Psoas muscle (tissue), 8 donors: ENCODE data around the gene ITSN1. TPM values are rescaled to one million over a fixed set of nuclear protein-coding genes. Genes with fewer than 3 reads are reported as not detected.

Experiments
- ATAC-seq, 4 donors: fragments of 200-7000 bp; cut with Tn5 transposase; one replicate each; pipeline ENCODE4 v1.9.1; 2020; ENCODE audit warnings: moderate library complexity in 3 of 4, mild to moderate bottlenecking in 2 of 4
- DNase-seq, 2 donors: peaks; one replicate each; pipeline ENCODE4 v3.0.0-alpha.2; 2020
- H3K27ac ChIP-seq: fragments of 200-600 bp; one replicate; pipeline ENCODE4 v1.8.0; 2022
- H3K27me3 ChIP-seq, 3 donors: fragments of 200-600 bp in 1 of 3; one replicate each; pipeline versions ENCODE4 v1.6.1 to v1.8.0; 2013 to 2022; ENCODE audit warnings: low read length in 2 of 3, mild to moderate bottlenecking in 2 of 3, moderate library complexity in 1 of 3; ENCODE audit not compliant: insufficient read depth in 3 of 3
- H3K36me3 ChIP-seq, 2 donors: fragments of 200-600 bp in 1 of 2; one replicate each; pipeline versions ENCODE4 v1.6.1 to v1.8.0; 2013 to 2022; ENCODE audit warnings: low read depth in 1 of 2, mild to moderate bottlenecking in 1 of 2, moderate library complexity in 1 of 2; ENCODE audit not compliant: insufficient read depth in 1 of 2
- H3K4me1 ChIP-seq: fragments of 200-600 bp; one replicate; pipeline ENCODE4 v1.8.0; 2022
- H3K4me3 ChIP-seq: fragments of 200-600 bp; one replicate; pipeline ENCODE4 v1.8.0; 2022; ENCODE audit warnings: mild to moderate bottlenecking
- H3K9me3 ChIP-seq: fragments of 200-600 bp; one replicate; pipeline ENCODE4 v1.8.0; 2022
- WGBS, 3 donors: extraction: QIAGEN DNeasy Blood & Tissue Kit; methylation state at CpG; one replicate each; pipeline versions ENCODE4 v1.1.6 to v1.1.7; 2013; 5-methylcytosine and 5-hydroxymethylcytosine counted together
- intact Hi-C, 2 donors: fragments of 100-400 bp; cut with DNase I; formaldehyde crosslinking; loops; one replicate each; pipeline versions ENCODE4 v1.11.0 to v1.14.2; 2022
- polyA plus RNA-seq, 3 donors: library from polyadenylated mRNA; stranded (reverse); fragments of 200-250 nt; gene quantifications; one replicate each; pipeline ENCODE4 v1.2.3, GENCODE V29; 2013
- total RNA-seq, 4 donors: library from RNA; stranded (reverse); fragmentation: NEBNext Ultra II Directional in 2 of 4; extraction: Animal tissue kit (Norgen Biotek cat#: 25700) in 2 of 4; gene quantifications; one replicate each; pipeline versions ENCODE4 v1.2.1 to v1.2.4, GENCODE V29; 2021 to 2023
- TF ChIP-seq, protein P1 (sequence below): fragments of 200-600 bp; IDR thresholded peaks from one replicate; pipeline ENCODE4 v1.8.0; 2022; ENCODE audit warnings: antibody characterized with exemption
- donor health status: healthy with polysubstance abuse.
- donor health status: DM: no; HTN: no; CAD: no; lungs with moderate emphysema.
- donor health status: Bipolar disorder and iron deficiency.
- donor health status: healthy.
- donor health status: DM: yes; HTN: yes; CAD: no.
- donor health status: DM: no; HTN: no; CAD: no.
- donor health status: DM: no; HTN: no; CAD: no.
- donor health status: DM: yes; HTN: yes; CAD: no.

The ITSN1 gene
- total and polyA plus RNA-seq, 7 donors: 9.3 to 43.8 (median 22.4) TPM

DNA sequence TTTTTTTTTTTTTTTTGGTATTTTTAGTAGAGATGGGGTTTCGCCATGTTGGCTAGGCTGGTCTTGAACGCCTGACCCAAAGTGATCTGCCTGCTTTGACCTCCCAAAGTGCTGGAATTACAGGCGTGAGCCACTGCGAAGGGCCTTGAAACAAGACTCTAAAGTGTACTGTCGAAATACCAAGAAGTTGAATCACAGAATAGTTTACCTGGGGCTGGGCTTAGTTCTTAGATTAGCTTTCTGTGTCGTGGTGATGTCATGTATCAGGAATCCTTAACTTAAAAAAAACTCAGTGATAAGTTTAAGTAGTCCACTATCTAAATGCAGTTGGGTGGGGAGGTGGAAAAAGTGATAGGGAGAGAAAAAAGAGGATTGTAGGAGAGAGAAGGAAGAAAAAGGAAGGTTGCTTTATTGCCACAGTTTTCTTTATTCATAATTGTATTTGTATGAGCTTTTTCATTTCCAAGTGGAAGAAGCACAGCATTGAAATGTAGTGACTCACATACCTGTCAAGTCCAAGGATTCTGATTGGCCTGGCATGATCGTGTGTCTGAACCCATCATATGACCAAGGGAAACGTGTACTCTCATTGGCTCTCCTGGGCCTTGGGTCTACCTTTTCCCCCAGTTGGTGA, 13.4 kb downstream of the ITSN1 start:
- no peaks in the 10 kb centered on the region for H3K36me3 ChIP-seq
- no peaks in the 10 kb centered on the region for H3K27me3 ChIP-seq
- WGBS, 3 donors: 47 to 77% (median 59%) methylated on average over 8 of the region's 8 CpGs
- TF ChIP-seq, protein P1, sequence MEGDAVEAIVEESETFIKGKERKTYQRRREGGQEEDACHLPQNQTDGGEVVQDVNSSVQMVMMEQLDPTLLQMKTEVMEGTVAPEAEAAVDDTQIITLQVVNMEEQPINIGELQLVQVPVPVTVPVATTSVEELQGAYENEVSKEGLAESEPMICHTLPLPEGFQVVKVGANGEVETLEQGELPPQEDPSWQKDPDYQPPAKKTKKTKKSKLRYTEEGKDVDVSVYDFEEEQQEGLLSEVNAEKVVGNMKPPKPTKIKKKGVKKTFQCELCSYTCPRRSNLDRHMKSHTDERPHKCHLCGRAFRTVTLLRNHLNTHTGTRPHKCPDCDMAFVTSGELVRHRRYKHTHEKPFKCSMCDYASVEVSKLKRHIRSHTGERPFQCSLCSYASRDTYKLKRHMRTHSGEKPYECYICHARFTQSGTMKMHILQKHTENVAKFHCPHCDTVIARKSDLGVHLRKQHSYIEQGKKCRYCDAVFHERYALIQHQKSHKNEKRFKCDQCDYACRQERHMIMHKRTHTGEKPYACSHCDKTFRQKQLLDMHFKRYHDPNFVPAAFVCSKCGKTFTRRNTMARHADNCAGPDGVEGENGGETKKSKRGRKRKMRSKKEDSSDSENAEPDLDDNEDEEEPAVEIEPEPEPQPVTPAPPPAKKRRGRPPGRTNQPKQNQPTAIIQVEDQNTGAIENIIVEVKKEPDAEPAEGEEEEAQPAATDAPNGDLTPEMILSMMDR: no peak
- H3K4me1 ChIP-seq: peaks cover 18% of the 10 kb centered on the region
- DNase-seq: no peak
- no peak overlapping the region for H3K4me3 ChIP-seq
- H3K27ac ChIP-seq: peak overlapping the region; percentile 59
- intact Hi-C loops: no loop called here
- H3K9me3 ChIP-seq: no peaks in the 10 kb centered on the region
- ATAC-seq: peak; percentile 63 to 89 (median 82)

DNA sequence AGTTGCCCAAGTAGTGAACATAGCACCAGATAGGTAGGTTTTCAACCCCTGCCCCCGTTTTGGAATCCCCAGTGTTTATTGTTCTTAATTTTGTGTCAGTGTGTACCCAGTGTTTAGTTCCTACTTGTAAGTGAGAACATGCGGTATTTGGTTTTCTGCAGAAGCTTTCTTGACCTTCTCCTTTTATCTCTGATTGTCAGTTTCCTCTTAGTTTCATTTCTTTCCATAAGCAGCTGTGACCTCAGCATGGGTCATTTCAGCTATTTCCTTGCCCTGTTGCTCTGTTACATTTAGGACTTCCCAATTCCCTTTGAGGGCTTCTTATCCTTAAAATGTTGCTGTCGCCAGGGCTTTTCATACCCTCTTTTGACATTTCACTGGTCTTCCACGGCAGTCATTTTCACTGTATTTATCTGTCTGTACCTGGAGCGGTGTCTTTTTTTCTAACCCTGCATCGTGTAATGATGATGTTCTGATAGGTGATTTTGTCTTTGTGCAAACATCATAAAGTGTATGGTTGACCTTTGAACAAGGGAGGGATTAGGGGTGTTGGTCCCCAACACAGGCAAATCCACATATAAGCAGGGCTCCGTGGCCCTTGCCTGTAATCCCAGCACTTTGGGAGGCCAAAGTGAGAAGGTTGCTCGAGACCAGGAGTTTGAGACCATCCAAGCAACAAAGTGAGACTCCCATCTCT, 15.0 kb downstream of the ITSN1 start:
- H3K36me3 ChIP-seq: no peaks in the 10 kb centered on the region
- DNase-seq (no peak), ATAC-seq (no peak)
- H3K27ac ChIP-seq: no peak overlapping the region
- TF ChIP-seq, protein P1: no peak
- H3K4me3 ChIP-seq: no peak overlapping the region
- H3K27me3 ChIP-seq: no peaks in the 10 kb centered on the region
- WGBS, 3 donors: 59 to 84% (median 73%) methylated on average over 8 of the region's 8 CpGs
- H3K9me3 ChIP-seq: no peaks in the 10 kb centered on the region
- intact Hi-C loops: no loop called here
- H3K4me1 ChIP-seq: peaks cover 15% of the 10 kb centered on the region

DNA sequence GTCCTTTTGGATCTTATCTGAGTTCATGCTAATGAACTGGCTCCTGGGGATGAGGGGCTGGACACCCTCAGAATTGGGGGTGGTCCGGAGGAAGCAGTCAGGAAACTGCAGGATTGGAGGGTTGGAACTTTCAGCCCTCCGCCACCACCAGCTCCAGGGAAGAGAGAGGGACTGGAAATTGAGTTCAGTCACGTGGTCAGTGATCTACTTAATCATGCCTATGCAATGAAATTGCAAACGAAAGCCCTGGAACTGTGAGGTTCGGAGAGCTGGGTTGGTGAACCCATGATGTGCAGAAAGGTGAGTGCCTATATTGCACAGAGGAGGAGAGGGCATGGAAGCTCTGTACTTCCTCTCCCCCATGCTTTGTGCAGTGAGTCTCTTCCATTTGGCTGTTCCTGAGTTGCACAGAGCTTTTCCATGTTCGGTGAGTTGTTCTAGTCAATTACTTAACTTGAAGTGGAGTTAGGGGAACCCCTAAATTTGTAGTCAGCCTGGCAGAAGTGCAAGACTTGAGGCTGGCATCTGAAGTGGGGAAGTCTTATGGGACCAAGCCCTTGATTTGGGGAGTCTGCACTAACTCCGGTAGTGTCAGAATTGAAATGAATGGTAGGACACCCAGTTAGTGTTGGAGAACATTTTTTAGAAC, 16.7 kb downstream of the ITSN1 start:
- no peak for ATAC-seq
- Histone ChIP-seq H3K9me3 (no peaks in the 10 kb centered on the region), H3K4me3 (no peak overlapping the region), H3K4me1 (peaks cover 12% of the 10 kb centered on the region), H3K36me3 (no peaks in the 10 kb centered on the region), H3K27me3 (no peaks in the 10 kb centered on the region), H3K27ac (no peak overlapping the region)
- DNase-seq: no peak
- 89 to 92% (median 90%) methylated on average over 7 of the region's 7 CpGs for WGBS, 3 donors
- intact Hi-C loops: no loop called here
- TF ChIP-seq, protein P1: no peak

DNA sequence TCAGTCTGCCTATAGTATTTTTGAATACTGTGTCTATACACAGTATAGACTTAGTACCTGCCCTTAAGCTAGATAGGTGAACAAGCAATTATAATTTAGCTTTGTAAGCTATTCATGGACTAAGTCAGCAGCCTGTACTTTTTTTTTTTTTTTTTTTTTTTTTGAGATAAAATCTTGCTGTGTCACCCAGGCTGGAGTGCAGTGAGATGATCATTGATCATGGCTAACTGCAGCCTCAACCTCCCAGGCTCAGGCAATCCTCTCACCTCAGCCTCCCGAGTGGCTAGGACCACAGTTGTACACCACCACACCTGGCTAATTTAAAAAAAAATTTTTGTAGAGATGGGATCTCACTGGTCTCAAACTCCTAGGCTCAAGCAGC, 17.3 kb downstream of the ITSN1 start:
- no peak overlapping the region for H3K27ac ChIP-seq
- H3K4me1 ChIP-seq: peaks cover 12% of the 10 kb centered on the region
- no peak overlapping the region for H3K4me3 ChIP-seq
- no peak for DNase-seq
- intact Hi-C loops: no loop called here
- H3K9me3 ChIP-seq: no peaks in the 10 kb centered on the region
- TF ChIP-seq, protein P1: no peak
- no peak for ATAC-seq
- no peaks in the 10 kb centered on the region for H3K27me3 ChIP-seq
- no peaks in the 10 kb centered on the region for H3K36me3 ChIP-seq
- 88 to 100% (median 96%) methylated on average over 1 of the region's 1 CpG for WGBS, 3 donors
